ENCODE results near the gene A2ML1.
"Not testable (repeated sequence)": the region's sequence is repeated elsewhere in the genome, so short reads cannot be mapped to it uniquely, and the experiment has no call there.

Gene A2ML1

DNA sequence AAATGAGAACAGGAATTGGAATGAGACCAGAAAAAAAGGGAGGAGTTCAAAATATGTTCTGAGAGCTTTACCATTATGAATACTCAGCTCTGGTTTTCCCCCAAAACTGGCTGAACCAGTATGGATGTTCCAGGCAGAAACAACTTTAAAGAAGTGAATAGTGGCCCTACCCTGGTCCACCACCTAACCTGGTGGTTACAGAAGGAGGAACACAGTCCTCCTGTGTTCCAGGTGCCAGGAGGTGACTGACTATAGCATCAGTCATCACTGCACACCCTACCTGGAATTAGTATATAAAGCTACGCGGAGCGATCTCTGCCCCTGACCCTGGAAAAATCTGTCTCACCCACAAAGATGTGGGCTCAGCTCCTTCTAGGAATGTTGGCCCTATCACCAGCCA is at the start of gene A2ML1:
Gene A2ML1, plus strand, starts transcription at position 324 of the 400 bp plus-strand sequence. Its CDS starts 31 bp downstream, at position 355.
- DNase-seq (ENCODE audit: low read depth), result no peak

DNA sequence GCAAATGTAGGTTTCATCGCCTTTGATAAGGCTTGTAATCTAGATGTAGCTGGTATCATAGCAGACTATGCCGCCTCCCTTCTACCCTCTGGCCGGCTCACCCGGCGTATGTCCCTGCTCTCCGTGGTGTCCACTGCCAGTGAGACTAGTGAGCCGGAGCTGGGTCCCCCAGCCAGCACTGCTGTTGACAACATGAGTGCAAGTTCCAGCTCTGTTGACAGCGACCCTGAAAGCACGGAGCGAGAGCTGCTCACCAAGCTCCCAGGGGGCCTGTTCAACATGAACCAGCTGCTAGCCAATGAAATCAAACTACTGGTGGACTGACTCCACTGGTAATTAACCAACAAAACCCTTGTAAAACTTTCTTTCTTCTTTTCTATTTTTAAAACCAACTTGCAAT is 49.0 kb upstream of the A2ML1 start:
- DNase-seq (ENCODE audit: low read depth), result no peak

DNA sequence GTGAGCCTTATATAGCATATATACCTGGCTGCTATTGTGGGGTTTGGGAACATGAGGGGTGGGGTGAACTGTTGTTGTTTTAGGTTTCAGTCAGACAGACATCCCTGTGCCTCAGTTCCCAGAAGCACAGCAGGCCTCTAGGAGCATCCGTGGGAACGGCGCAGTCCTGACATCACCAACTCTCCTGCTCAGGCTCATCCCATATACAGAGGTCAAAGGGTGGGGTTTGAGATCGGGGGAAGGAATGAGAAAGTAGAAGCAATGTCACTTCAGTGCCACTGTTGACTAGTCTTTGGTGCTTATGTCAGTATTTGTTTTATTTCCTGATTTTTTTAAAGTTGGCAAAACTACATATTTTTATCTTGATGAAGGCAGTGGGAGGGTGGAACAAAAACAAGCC is 43.1 kb upstream of the A2ML1 start:
- DNase-seq (ENCODE audit: low read depth), result no peak

DNA sequence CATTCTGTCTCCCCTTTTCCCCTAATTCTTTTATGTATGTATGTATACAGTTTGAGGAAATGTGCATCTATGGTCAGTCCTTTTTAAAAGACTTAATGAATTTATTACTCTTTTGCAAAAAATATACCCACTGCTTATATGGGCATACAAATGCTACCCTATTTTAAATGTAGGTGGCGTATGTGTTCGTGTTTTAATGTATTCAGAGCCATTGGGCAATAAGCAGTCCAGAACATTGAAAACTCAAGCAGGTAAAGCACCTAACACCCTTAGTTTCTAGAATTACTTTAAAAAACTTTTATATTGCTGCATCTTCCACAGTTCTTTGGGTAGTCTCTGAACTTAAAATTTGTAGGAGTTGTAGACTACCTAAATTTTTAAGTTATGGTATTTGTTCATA is 42.6 kb upstream of the A2ML1 start:
- DNase-seq (ENCODE audit: low read depth), result no peak

DNA sequence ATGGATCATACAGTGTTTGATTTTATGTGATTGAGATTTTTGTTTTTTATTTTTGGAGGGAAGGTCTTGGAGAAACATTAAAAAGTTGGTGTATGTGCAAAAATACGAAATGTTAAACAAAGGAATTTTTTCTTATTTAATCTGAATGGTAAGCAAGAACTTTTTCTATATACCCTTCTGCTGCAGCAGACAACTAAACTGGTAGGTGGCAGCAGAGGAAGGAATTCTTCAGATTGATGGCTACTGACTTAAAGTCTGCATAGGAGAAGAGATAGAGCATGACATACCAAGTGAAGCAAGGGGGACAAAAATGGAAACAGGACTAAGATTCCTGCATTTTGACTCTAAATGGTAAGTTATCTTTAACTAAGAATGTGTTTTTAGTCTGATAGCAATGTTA is 42.0 kb upstream of the A2ML1 start:
- no peak for DNase-seq (ENCODE audit: low read depth)

DNA sequence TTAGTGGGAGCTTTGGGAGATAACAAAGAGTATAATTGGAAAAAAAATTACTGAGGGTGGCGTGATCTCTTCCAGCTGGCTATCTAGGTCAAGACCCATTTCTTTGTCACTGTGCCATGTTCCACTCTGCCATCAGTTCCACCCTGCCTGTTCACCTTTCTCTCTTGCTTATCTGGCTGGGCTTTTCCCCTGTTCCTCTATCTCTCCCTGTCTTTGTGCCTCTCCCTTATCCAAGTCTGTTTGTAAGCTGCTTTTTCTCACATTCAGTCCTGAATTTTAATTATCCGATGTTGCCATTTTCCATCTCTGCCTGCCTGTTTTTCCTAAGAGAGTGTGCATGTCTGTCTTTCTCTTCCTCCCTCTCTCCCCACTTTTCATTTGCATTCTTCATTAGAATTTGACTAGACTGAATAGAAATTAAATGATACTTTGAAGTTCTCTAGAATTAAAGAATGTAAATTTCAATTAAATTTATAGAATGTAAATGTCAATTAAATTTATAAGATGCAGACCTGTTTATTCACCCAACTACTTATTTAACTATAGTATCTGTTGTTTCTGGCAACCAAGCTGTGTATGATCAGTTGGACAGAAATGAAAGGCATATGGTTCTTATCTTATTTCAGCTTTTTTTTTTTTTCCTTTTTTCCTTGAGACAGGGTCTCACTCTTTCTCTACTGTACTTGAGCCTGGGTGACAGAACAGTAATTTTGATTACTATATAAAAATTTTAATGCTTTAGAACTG is 40.9 kb upstream of the A2ML1 start:
- DNase-seq (ENCODE audit: low read depth), result no peak

DNA sequence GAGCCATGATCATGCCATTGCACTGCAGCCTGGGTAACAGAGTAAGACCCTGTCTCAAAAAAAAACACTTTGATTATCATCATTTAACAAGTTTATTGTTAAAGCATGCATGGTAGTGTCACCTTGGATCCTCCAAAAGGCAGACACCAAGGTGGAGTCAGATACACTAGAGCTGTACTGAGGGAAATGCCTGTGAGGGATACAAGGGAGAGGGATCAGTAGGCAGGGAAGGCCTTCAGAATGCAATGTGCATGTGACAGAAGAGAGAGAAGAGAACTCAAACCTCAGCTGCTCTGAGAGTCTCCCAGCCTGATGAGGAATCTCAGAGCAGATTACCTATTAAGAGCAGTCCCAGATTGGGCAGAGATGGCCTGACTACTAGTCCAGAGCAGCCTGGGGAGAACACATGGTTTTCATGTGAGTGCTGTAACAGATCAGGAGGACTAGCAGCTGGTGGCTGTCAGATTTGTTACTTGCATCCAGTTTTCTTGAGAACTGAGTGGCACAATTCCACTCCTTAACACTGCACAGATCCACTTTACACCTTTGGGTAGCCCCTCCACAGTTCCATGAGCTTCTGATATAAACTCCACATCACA is 38.0 kb upstream of the A2ML1 start:
- no peak for DNase-seq (ENCODE audit: low read depth)

DNA sequence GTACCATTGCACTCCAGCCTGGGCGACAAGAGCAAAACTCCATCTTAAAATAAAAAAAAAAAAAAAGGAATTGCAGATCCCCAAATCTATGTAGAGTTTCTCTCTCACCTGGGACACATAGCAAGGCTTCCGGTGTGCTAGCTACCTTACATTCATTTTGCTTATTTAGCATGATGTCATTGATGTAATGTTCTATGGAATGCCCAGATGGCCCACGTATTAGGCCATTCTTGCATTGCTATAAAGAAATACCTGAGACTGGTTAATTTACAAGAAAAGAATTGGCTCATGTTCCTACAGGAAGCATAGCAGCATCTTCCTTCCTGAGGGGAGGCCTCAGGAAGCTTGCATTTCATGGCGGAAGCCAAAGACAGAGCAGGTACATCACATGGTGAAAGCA is 36.9 kb upstream of the A2ML1 start:
- DNase-seq (ENCODE audit: low read depth), result no peak

DNA sequence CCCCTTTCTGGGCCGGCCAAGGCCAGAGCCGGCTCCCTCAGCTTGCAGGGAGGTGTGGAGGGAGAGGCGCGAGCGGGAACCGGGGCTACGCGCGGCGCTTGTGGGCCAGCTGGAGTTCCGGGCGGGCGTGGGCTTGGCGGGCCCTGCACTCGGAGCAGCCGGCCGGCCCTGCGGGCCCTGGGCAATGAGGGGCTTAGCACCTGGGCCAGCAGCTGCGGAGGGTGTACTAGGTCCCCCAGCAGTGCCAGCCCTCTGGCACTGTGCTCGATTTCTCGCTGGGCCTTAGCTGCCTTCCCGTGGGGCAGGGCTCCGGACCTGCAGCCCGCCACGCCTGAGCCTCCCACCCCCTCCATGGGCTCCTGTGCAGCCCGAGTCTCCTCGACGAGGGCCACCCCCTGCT is 35.2 kb upstream of the A2ML1 start:
- not testable (repeated sequence) for DNase-seq (ENCODE audit: low read depth)

DNA sequence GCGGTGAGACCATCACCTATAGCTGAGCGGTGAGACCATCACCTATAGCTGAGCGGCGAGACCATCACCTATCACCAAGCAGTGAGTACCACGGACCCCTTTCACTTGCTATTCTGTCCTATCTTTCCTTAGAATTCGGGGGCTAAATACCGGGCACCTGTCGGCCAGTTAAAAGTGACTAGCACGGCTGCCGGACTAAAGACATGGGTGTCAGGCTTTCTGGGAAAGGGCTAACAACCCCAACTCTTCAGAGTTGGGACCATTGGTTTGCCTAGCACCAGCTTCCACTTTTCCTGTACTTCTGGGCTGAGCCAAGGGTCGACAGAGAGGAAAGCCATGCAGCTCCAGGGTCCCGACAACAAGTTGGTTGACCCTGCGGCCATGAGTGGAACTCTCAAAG is 33.7 kb upstream of the A2ML1 start:
- not testable (repeated sequence) for DNase-seq (ENCODE audit: low read depth)

DNA sequence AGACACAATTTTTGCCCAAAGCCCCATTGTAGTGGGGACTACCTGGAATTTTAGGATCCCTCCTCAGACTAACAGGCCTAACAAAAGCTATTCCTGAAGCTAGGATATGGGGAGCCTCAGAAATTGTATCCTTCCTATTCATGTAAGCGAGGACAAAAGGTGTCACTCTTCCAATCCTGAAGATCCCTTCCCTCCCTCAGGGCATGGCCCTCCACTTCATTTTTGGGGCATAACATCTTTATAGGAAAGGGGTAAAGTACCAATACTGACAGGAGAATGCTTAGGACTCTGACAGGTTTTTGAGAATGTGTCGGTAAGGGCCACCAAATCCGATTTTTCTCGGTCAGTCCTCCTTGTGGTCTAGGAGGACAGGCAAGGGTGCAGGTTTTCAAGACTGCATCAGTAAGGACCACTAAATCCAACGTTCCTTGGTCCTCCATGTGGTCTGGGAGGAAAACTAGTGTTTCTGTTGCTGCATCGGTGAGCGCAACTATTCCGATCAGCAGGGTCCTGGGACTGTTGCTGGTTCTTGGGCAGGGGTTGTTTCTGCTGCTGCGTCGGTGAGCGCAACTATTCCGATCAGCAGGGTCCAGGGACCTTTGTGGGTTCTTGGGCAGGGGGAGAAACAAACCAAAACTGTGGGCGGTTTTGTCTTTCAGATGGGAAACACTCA is 32.9 kb upstream of the A2ML1 start:
- DNase-seq (ENCODE audit: low read depth), result not testable (repeated sequence)

DNA sequence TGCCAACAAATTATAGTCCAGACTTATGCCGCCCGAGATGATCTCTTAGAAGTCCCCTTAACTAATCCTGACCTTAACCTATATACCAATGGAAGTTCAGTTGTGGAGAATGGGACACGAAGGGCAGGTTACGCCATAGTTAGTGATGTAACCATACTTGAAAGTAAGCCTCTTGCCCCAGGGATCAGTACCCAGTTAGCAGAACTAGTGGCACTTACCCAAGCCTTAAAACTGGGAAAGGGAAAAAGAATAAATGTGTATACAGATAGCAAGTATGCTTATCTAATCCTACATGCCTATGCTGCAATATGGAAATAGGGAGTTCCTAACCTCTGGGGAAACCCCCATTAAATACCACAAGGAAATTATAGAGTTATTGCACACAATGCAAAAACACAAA is 29.2 kb upstream of the A2ML1 start:
- DNase-seq (ENCODE audit: low read depth), result not testable (repeated sequence)

DNA sequence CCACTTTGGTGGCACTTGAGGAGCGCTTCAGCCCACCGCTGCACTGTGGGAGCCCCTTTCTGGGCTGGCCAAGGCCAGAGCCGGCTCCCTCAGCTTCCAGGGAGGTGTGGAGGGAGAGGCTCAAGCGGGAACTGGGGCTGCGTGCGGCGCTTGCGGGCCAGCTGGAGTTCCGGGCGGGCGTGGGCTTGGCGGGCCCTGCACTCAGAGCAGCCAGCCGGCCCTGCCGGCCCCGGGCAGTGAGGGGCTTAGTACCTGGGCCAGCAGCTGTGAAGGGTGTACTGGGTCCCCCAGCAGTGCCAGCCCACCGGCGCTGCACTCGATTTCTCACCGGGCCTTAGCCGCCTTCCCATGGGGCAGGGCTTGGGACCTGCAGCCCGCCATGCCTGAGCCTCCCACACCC is 27.8 kb upstream of the A2ML1 start:
- not testable (repeated sequence) for DNase-seq (ENCODE audit: low read depth)

DNA sequence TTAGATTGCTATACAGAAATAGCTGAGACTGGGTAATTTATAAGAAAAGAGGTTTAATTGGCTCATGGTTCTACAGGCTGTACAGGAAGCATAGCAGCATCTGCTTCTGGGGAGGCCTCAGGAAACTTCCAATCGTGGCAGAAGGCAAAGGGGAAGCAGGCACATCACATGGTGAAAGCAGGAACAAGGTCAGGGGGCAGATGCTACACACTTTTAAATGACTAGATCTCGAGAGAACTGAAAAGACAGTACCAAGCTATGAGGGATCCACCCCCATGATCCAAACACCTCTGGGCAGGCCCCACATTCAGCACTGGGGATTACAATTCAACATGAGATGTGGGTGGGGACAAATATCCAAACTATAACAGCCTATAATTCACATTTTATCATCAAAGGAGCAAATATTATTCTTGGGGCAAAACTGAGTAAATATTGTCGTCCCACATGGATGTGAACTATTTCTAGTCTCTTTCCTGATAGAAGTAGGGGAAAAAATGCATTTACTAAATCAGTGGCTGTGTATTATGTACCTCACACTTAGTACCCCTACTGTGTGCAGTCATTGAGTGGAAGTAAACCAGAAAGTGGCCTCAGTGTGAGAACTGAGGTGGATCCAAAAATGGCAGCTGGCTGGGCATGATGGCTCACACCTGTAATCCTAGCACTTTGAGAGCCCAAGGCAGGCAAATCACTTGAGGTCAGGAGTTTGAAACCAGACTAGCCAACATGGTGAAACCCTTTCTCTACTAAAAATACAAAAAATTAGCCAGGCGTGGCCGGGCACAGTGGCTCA is 25.4 kb upstream of the A2ML1 start:
- no peak for DNase-seq (ENCODE audit: low read depth)

DNA sequence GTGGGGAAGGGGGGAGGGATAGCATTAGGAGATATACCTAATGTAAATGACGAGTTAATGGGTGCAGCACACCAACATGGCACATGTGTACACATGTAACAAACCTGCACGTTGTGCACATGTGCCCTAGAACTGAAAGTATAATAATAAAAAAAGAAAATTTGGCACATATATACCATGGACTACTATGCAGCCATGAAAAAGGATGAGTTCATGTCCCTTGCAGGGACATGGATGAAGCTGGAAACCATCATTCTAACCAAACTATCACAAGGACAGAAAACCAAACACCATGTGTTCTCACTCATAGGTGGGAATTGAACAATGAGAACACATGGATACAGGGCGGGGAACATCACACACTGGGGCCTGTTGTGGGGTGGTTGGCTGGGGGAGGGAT is 21.2 kb upstream of the A2ML1 start:
- DNase-seq (ENCODE audit: low read depth), result not testable (repeated sequence)

DNA sequence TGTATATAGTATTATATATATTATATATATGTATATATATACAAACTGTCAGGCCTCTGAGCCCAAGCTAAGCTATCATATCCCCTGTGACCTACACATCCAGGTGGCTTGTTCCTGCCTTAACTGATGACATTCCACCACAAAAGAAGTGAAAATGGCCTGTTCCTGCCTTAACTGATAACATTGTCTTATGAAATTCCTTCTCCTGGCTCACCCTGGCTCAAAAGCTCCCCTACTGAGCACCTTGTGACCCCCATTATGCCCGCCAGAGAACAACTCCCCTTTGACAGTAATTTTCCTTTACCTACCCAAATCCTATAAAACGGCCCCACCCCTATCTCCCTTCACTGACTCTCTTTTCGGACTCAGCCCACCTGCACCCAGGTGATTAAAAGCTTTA is 17.6 kb upstream of the A2ML1 start:
- DNase-seq (ENCODE audit: low read depth), result not testable (repeated sequence)

DNA sequence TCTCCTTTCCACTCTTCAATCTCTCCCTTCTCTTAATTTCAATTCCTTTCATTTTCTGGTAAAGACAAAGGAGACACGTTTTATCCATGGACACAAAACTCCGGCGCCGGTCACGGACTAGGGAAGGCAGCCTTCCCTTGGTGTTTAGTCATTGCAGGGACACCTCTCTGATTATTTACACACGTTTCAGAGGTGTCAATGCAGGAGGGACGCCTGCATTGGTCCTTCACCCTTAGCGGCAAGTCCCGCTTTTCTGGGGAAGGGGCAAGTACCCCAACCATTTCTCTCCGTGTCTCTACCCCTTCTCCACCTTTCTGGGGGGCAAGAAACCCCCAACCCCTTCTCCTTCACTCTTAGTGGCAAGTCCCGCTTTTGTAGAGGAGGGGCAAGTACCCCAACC is 16.9 kb upstream of the A2ML1 start:
- not testable (repeated sequence) for DNase-seq (ENCODE audit: low read depth)

DNA sequence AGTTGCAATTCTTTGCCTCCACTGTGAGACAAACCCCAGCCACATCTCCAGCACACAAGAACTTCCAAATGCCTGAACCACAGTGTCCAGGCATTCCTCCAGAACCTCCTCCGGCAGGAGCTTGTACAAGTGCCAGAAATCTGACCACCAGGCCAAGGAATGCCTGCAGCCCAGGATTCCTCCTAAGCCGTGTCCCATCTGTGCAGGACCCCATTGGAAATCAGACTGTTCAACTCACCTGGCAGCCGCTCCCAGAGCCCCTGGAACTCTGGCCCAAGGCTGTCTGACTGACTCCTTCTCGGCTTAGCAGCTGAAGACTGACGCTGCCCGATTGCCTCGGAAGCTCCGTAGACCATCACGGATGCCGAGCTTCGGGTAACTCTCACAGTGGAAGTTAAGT is 15.3 kb upstream of the A2ML1 start:
- DNase-seq (ENCODE audit: low read depth), result not testable (repeated sequence)

DNA sequence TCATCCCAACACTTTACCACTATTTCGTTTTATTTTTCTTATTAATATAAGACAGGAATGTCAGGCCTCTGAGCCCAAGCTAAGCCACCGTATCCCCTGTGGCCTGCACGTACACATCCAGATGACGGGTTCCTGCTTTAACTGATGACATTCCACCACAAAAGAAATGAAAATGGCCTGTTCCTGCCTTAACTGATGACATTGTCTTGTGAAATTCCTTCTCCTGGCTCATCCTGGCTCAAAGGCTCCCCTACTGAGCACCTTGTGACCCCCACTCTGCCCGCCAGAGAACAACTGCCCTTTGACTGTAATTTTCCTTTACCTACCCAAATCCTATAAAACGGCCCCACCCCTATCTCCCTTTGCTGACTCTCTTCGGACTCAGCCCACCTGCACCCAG is 12.3 kb upstream of the A2ML1 start:
- DNase-seq (ENCODE audit: low read depth), result not testable (repeated sequence)

DNA sequence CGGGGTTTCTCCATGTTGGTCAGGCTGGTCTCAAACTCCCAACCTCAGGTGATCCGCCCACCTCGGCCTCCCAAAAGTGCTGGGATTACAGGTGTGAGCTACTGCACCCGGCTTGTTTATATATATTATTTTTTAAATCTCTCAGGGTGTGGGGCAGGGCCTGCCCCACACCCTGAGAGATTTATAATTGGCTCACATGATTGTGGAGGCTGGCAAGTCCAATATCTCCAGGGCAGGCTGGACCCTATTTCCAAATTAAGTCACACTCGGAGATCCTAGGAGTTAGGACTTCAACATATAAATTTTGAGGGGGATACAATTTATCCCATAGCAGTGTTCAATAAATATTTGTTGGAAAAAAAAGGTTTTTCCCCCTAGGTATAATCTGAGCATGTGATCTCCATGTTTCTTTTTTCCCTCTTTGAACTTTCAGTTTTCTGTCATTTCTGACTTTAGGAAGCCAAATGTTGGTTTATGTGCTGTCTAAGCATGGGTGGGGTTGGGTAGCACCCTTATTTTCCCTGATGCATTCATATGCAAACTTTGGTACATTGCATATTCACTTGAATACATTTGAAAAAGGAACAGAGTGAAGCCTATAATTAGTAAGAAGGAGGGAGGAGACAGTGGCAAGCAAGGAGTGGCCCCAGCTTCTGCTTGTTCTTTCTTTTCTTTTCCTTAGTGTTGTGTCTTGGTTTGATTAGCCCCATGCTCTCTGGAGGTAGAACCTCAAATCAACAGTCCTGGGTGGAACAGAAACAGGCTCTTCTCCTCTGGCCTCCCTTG is 8.7 kb upstream of the A2ML1 start:
- DNase-seq (ENCODE audit: low read depth), result no peak

DNA sequence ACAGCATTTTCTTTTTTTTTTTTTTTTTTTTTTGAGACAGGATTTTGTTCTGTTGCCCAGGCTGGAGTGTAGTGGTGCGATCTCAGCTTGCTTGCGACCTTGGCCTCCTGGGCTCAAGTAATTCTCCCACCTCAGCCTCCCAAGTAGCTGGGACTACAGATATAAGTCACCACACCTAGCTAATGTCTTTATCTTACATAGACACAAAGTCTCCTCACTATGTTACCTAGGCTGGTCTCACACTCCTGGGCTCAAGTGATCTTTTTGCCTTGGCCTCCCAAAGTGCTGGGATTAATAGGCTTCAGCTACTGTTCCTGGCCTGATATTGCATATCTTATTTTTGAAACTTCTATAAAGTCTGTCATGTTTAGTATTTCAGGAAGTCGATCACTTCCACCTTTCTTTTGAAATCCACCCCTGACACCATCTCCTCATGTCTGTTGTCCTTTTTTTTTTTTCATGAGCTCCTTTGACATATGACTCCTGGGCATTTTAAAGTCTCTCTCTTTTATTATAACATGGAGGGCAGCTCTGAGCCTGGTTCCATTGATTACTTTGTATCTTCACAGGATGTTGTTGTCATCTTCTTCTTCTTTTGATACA is 5.9 kb upstream of the A2ML1 start:
- DNase-seq (ENCODE audit: low read depth), result no peak

Data from activated gamma-delta T cell treated with anti-CD3 and anti-CD28 coated beads, Interleukin-2, amount 50 U/mL, for 16 hours (primary cell).